Neural cell (in vitro differentiated cells): ENCODE measurements around the gene TAOK1. TPM values are rescaled to one million over a fixed set of nuclear protein-coding genes. Genes with fewer than 3 reads are reported as not detected.
"Not testable (repeated sequence)": the region's sequence is repeated elsewhere in the genome, so short reads cannot be mapped to it uniquely, and the experiment has no call there.

Experiments
- H2AFZ ChIP-seq: fragments of 200-600, 300-800 bp; sonication (generic), shearing (Covaris generic); 2 replicates; pipeline ENCODE4 v1.6.0; 2014; ENCODE audit warnings: low read depth, mild to moderate bottlenecking, antibody characterized with exemption, low read length, moderate library complexity
- H3F3A ChIP-seq: fragments of 200-600 bp; shearing (Covaris generic); 2 replicates; pipeline ENCODE4 v1.6.1; 2016; ENCODE audit warnings: mild to moderate bottlenecking, moderate library complexity, mixed read lengths, antibody characterized with exemption, low read length; ENCODE audit not compliant: insufficient read depth, poor library complexity, severe bottlenecking
- H3K27ac ChIP-seq: fragments of 200-600, 300-800 bp; sonication (generic), shearing (Covaris generic); 2 replicates; pipeline ENCODE4 v1.5.1; 2014; ENCODE audit warnings: mild to moderate bottlenecking, low read length, moderate library complexity
- H3K27me3 ChIP-seq: fragments of 300-800, 200-600 bp; sonication (generic), shearing (Covaris generic); 2 replicates; pipeline ENCODE4 v1.6.0; 2014; ENCODE audit warnings: mild to moderate bottlenecking, low read depth, low read length, moderate library complexity; ENCODE audit not compliant: insufficient read depth
- H3K36me3 ChIP-seq: fragments of 300-800, 200-600 bp; sonication (generic), shearing (Covaris generic); 2 replicates; pipeline ENCODE4 v1.5.1; 2014; ENCODE audit warnings: mild to moderate bottlenecking, antibody characterized with exemption, low read length, moderate library complexity; ENCODE audit not compliant: insufficient read depth
- H3K4me2 ChIP-seq: fragments of 300-800, 200-600 bp; sonication (generic), shearing (Covaris generic); 2 replicates; pipeline ENCODE4 v1.6.0; 2014; ENCODE audit warnings: mild to moderate bottlenecking, low read length
- H3K4me3 ChIP-seq: fragments of 300-800, 200-600 bp; sonication (generic), shearing (Covaris generic); 2 replicates; pipeline ENCODE4 v1.5.1; 2014; ENCODE audit warnings: mild to moderate bottlenecking, low read length, moderate library complexity
- H3K79me2 ChIP-seq: fragments of 200-600 bp; shearing (Covaris generic); replicated peaks from 2 replicates; pipeline ENCODE4 v1.6.0; 2014; ENCODE audit warnings: mild to moderate bottlenecking, low read length, moderate library complexity; ENCODE audit not compliant: insufficient read depth
- H3K9ac ChIP-seq: fragments of 300-800, 200-600 bp; sonication (generic), shearing (Covaris generic); 2 replicates; pipeline ENCODE4 v1.6.1; 2016; ENCODE audit warnings: mild to moderate bottlenecking, low read length, mixed read lengths
- H3K9me2 ChIP-seq: fragments of 200-600 bp; shearing (Covaris generic); 2 replicates; pipeline ENCODE4 v1.6.1; 2016; ENCODE audit warnings: mild to moderate bottlenecking, low read length, mixed read lengths; ENCODE audit not compliant: insufficient read depth
- H3K9me3 ChIP-seq: fragments of 200-600, 300-800 bp; sonication (generic), shearing (Covaris generic); 2 replicates; pipeline ENCODE4 v1.6.1; 2016; ENCODE audit warnings: mild to moderate bottlenecking, mixed run types, low read length, moderate library complexity, mixed read lengths
- H4K20me1 ChIP-seq: fragments of 200-600 bp; shearing (Covaris generic); 2 replicates; pipeline ENCODE4 v1.6.1; 2016; ENCODE audit warnings: mild to moderate bottlenecking, mixed run types; ENCODE audit not compliant: insufficient read depth
- EP300 ChIP-seq: fragments of 450-650 bp; conservative IDR thresholded peaks from 2 replicates; pipeline ENCODE4 v1.6.1; 2014; ENCODE audit warnings: antibody characterized with exemption, mild to moderate bottlenecking, moderate library complexity; ENCODE audit not compliant: poor library complexity, severe bottlenecking
- EZH2 ChIP-seq: fragments of 200-600, 300-800 bp; shearing (Covaris generic), sonication (generic); IDR thresholded peaks from 2 replicates; pipeline ENCODE4 v1.6.1; 2014; ENCODE audit warnings: antibody characterized with exemption, low read length, borderline replicate concordance, mild to moderate bottlenecking; ENCODE audit not compliant: insufficient read depth, poor library complexity, severe bottlenecking
- MXI1 ChIP-seq: fragments of 450-650 bp; conservative IDR thresholded peaks from 2 replicates; pipeline ENCODE4 v1.6.1; 2014; ENCODE audit warnings: antibody characterized with exemption, mild to moderate bottlenecking; ENCODE audit not compliant: poor library complexity, severe bottlenecking
- POLR2AphosphoS5 ChIP-seq: IDR thresholded peaks from 2 replicates; pipeline ENCODE4 v1.6.1; 2012
- RAD21 ChIP-seq: fragments of 450-650 bp; conservative IDR thresholded peaks from 2 replicates; pipeline ENCODE4 v1.6.1; 2014; ENCODE audit warnings: antibody characterized with exemption, mild to moderate bottlenecking, moderate library complexity
- SMC3 ChIP-seq: fragments of 450-650 bp; conservative IDR thresholded peaks from 2 replicates; pipeline ENCODE4 v1.6.1; 2014; ENCODE audit warnings: antibody characterized with exemption, mild to moderate bottlenecking, moderate library complexity; ENCODE audit not compliant: poor library complexity
- TAF1 ChIP-seq: IDR thresholded peaks from 2 replicates; pipeline ENCODE4 v1.6.1; 2012; ENCODE audit warnings: low read depth
- polyA plus RNA-seq: library from polyadenylated mRNA; depleted of rRNA; stranded (reverse); fragments of >200 nt; gene quantifications from 2 replicates; pipeline ENCODE4 v1.2.3, GENCODE V29; 2014
- TF ChIP-seq, protein P1 (sequence below): IDR thresholded peaks from 2 replicates; pipeline ENCODE4 v1.6.1; 2012; ENCODE audit warnings: borderline replicate concordance
- TF ChIP-seq, protein P2 (sequence below): fragments of 450-650 bp; IDR thresholded peaks from 2 replicates; pipeline ENCODE4 v1.5.1; 2014; ENCODE audit warnings: antibody characterized with exemption, mild to moderate bottlenecking, moderate library complexity; ENCODE audit not compliant: poor library complexity, severe bottlenecking

Gene TAOK1
- polyA plus RNA-seq, 1 donor from 2014 or later: 53.2 TPM

DNA sequence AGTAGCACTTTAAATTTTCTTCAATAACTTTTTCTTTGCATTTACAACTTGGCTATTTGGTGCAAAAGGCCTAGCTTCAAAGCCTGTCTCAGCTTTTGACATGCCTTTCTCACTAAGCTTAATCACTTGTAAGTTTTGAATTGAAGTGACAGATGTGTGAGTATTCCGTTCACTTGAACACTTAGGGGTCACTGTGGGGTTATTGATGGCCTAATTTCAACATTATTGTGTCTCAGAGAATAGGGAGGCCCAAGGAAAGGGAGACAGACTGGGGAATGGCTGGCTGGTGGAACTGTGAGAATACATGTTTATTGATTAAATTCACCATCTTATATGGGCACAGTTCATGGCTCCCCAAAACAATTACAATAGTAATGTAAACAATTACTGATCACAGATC is 84.1 kb downstream of the TAOK1 start:
- Histone ChIP-seq H3K27ac (no peak overlapping the region), H3K79me2 (no peaks in the 10 kb centered on the region), H3K4me3 (no peak overlapping the region), H4K20me1 (no peaks in the 10 kb centered on the region), H2AFZ (no peak overlapping the region), H3K9ac (no peak overlapping the region), H3K9me3 (no peaks in the 10 kb centered on the region), H3K9me2 (no peaks in the 10 kb centered on the region), H3K36me3 (peaks cover 6% of the 10 kb centered on the region), H3F3A (no peaks in the 10 kb centered on the region), H3K4me2 (no peak overlapping the region), H3K27me3 (no peaks in the 10 kb centered on the region)
- TF ChIP-seq, protein P1, sequence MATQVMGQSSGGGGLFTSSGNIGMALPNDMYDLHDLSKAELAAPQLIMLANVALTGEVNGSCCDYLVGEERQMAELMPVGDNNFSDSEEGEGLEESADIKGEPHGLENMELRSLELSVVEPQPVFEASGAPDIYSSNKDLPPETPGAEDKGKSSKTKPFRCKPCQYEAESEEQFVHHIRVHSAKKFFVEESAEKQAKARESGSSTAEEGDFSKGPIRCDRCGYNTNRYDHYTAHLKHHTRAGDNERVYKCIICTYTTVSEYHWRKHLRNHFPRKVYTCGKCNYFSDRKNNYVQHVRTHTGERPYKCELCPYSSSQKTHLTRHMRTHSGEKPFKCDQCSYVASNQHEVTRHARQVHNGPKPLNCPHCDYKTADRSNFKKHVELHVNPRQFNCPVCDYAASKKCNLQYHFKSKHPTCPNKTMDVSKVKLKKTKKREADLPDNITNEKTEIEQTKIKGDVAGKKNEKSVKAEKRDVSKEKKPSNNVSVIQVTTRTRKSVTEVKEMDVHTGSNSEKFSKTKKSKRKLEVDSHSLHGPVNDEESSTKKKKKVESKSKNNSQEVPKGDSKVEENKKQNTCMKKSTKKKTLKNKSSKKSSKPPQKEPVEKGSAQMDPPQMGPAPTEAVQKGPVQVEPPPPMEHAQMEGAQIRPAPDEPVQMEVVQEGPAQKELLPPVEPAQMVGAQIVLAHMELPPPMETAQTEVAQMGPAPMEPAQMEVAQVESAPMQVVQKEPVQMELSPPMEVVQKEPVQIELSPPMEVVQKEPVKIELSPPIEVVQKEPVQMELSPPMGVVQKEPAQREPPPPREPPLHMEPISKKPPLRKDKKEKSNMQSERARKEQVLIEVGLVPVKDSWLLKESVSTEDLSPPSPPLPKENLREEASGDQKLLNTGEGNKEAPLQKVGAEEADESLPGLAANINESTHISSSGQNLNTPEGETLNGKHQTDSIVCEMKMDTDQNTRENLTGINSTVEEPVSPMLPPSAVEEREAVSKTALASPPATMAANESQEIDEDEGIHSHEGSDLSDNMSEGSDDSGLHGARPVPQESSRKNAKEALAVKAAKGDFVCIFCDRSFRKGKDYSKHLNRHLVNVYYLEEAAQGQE: no peak
- TF ChIP-seq MXI1: no peak
- TF ChIP-seq EP300: no peak
- no peak for TF ChIP-seq POLR2AphosphoS5
- TF ChIP-seq EZH2: no peak
- TF ChIP-seq, protein P2, sequence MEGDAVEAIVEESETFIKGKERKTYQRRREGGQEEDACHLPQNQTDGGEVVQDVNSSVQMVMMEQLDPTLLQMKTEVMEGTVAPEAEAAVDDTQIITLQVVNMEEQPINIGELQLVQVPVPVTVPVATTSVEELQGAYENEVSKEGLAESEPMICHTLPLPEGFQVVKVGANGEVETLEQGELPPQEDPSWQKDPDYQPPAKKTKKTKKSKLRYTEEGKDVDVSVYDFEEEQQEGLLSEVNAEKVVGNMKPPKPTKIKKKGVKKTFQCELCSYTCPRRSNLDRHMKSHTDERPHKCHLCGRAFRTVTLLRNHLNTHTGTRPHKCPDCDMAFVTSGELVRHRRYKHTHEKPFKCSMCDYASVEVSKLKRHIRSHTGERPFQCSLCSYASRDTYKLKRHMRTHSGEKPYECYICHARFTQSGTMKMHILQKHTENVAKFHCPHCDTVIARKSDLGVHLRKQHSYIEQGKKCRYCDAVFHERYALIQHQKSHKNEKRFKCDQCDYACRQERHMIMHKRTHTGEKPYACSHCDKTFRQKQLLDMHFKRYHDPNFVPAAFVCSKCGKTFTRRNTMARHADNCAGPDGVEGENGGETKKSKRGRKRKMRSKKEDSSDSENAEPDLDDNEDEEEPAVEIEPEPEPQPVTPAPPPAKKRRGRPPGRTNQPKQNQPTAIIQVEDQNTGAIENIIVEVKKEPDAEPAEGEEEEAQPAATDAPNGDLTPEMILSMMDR: no peak
- TF ChIP-seq TAF1: no peak
- TF ChIP-seq SMC3: no peak
- no peak for TF ChIP-seq RAD21

DNA sequence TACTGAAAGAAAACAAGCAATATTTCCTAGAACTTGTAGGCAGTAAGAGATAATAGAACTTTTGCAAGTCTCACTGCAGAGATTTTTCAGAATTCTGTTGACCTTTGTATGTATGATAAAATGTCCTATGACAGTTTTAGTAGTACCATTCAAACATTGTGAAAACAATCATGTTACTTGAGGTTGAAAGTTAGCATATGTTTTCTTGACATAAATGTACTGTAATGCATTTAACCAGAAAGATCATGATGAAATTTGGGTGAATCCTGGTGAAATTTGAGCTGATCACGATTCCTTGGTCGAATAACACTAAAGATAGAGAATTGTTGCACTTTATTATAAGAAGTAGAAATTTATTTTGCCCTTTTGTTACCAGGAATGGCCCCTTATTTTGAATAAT is 85.7 kb downstream of the TAOK1 start:
- no peak overlapping the region for H3K4me3 ChIP-seq
- no peak overlapping the region for H3K27ac ChIP-seq
- no peak overlapping the region for H2AFZ ChIP-seq
- H3K36me3 ChIP-seq: peaks cover 6% of the 10 kb centered on the region
- no peaks in the 10 kb centered on the region for H4K20me1 ChIP-seq
- H3K27me3 ChIP-seq: no peaks in the 10 kb centered on the region
- no peak overlapping the region for H3K4me2 ChIP-seq
- no peaks in the 10 kb centered on the region for H3K9me3 ChIP-seq
- no peaks in the 10 kb centered on the region for H3F3A ChIP-seq
- H3K9ac ChIP-seq: no peak overlapping the region
- H3K79me2 ChIP-seq: no peaks in the 10 kb centered on the region
- no peak for TF ChIP-seq SMC3
- TF ChIP-seq MXI1: no peak
- no peak for TF ChIP-seq RAD21
- no peak for TF ChIP-seq TAF1
- TF ChIP-seq, protein P1: no peak
- TF ChIP-seq EZH2: no peak
- TF ChIP-seq EP300: no peak
- TF ChIP-seq POLR2AphosphoS5: no peak
- TF ChIP-seq, protein P2: no peak
- H3K9me2 ChIP-seq: no peaks in the 10 kb centered on the region

- H3K9me2 ChIP-seq, H3K4me3 ChIP-seq, H3K27ac ChIP-seq, H3K9me3 ChIP-seq, H3K9ac ChIP-seq, H2AFZ ChIP-seq, H3K27me3 ChIP-seq, H3K79me2 ChIP-seq, H3F3A ChIP-seq, H4K20me1 ChIP-seq, H3K36me3 ChIP-seq, H3K4me2 ChIP-seq: not testable (repeated sequence)
These were observed 90.2 kb downstream of the TAOK1 start for GRCh38 chr17:29480249-29480928.
